Measurements from ENCODE around the gene PDSS2.
"Not testable (repeated sequence)": the region's sequence is repeated elsewhere in the genome, so short reads cannot be mapped to it uniquely, and the experiment has no call there.

The PDSS2 gene

DNA sequence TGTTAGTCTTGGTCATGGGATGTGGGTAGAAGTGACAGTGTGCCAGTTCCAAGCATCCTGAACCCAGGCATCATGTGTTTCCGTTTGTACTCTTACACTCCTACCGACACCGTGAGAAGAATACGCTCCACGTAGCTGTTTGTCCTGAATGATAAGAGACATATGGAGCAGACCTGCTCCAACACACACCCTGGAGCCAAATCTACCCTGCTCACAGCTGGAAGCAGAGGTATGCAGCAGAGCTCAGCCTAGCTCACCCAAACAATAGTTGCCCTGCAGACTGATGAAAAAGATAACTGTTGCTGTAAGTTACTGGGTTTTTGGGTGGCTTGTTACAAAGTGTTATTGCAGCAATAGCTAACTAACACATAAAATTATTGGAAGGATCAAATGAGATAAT is 14.3 kb upstream of the PDSS2 start:
- DNase-seq (ENCODE audit: low read depth) = no peak

DNA sequence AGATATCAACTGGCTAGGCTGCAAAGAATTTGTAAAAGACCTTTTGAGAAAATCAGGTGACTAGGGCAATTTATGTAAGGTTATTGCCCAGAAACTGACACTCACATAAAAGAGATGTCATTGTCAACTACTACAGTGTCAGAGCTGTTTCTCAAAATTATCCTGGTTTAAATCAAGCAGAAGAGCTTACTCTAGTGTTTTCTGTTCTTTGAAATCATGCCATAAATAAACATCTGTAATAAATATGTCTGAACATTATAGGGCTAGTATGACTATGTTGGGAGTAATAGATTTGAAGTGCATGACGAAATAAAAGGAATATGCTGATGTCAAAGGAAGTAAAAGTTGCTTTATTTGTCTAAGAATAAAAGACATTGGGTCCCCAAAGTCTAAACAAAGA is 11.0 kb upstream of the PDSS2 start:
- no peak for DNase-seq (ENCODE audit: low read depth)

DNA sequence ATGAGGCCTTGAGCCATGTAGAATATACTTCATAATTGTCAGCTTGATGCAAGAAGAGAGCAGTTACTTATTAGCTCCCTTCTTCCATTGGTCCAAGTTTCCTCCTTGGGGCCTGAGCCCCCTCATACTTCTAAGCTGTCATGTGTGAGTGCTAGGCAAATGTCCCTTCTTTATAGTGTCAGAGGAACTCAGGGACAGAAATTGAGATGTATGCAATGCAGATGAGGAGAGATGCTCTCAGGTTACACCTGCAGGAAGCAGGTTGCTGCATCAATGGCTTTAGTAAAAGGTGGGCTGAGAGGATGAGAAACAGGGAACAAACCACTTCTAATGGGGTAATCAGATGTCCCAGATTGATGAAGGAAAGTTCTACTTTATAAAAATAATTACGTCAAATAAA is 6.7 kb upstream of the PDSS2 start:
- no peak for DNase-seq (ENCODE audit: low read depth)

DNA sequence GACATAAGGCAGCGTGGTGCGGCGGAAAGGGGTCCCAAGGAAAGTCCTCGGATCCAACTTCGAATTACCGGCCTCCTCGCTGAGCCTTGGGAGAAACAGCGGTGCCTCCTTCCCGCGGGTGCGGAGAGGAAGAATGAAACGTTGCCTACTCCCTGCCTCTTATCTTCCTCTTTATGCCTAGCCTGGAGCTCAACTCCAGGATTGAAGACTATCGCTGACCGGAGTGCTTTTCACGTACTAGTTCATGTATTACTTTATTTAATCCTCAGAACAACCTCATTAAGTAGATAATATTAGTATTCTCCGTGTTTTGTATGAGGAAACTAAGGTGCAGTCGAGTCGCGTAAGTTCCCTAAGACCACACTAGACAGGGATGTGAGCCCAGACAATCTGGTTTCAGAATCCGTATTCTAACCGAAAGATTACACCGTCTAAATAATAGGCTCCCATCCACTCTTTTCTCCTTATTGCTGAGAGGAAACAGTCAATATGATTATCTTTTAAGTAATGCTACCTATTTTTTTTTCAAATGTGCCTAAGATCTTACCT is 793 bp upstream of the PDSS2 start:
- DNase-seq (ENCODE audit: low read depth) = no peak

DNA sequence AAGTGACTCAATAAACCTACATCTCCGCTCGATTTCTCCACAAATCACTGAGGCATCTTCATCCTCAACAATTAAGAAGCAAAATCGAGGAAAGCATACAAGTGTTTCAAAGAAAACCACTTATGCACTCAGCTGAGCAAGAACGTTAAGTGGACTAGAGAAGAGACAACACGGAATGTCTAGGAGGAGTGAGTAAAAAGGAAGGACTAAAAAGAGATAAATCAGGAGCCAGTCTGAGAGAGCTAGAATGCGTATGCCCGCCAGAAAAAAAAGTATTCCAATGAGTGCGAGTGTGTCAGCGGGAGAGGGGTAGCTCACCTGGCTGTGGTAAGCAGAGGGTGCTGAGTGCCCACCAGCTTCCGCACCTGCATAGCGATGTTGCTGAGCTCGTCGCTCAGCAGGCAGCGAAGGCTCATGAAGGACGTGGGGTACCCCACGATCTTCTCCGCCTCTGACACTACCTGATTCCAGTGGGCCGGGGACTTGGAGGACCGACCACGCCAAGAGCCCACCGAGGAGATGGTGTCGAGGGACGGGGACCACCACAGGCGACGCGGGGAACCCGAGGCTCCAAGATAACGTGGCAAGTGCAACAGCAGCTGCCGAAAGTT is 587 bp downstream of the PDSS2 start:
- no peak for DNase-seq (ENCODE audit: low read depth)

DNA sequence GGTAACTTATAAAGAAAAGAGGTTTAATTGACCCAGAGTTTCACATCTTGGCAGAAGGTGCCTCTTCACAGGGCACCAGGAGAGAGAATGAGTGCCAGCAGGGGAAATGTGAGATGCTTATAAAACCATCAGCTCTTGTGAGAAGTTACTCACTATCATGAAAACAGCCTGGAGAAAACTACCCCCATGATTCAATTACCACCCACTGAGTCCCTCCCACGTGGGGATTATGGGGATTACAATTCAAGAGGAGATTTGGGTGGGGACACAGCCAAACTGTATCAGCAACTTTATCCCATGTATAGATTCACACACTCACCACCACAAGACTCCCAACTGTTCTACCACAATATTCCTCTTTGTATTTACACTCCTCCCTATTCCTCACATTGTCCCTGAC is 10.6 kb downstream of the PDSS2 start:
- no peak for DNase-seq (ENCODE audit: low read depth)

DNA sequence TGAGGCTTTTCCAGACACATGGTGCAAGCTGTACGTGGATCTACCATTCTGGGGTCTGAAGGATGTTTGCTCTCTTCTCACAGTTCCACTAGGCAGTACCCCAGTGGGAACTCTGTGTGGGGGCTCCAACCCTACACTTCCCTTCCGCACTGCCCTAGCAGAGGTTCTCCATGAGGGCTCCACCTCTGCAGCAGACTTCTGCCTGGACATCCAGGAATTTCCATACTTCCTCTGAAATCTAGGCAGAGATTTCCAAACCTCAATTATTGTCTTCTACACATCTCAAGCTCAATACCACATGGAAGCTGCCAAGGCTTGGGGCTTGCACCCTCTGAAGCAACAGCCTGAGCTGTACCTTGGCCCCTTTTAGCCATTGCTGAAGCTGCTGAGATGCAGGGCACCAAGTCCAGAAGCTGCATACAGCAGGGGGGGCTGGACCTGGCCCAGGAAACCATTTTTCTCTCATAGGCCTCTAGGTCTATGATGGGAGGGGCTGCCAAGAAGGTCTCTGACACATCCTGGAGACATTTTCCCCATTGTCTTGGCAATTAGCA is 11.6 kb downstream of the PDSS2 start:
- no peak for DNase-seq (ENCODE audit: low read depth)

DNA sequence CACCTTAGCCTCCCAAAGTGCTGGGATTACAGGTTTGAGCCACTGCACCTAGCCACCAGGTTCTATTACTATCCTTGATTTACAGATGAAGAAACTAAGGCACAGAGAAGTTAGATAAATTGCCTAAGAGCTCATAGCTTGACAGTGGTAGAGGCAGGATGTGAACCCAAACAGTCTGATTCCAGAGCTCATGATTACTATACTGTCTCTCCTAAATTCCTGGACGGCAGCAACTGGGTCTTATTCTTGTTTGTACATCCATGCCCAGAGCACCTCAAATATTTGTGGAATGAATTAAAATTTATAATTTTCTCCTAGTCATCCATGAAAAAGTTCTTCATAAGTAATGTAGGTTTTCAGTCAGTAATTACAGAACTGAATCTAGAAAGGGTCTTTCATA is 15.1 kb downstream of the PDSS2 start:
- no peak for DNase-seq (ENCODE audit: low read depth)

DNA sequence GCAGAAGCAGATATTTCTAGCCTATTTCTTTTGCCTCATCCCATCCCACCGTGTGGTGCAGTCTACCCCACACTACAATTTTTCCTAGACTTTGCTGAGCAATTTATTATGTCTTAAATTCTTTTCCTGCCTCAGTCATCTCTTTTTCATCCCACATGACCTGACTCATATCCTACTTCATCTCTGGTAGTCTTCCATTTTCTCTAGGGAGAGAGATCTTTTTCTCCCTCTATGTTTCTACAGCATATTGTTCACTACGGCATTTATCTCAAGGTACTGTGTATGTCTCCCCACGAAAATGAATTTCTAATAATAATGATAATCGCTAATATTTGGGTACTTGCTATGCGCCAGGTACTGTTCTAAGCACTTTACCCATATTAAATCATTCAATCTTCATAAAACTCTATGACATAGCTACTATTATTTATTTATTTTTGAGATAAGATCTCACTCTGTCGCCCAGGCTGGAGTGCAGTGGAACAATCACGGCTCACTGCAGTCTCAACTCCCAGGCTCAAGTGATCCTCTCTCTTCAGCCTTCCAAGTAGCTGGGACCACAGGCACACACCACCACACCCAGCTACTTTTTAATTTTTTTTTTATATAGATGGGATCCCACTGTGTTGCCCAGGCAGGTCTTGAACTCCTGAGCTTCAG is 15.6 kb downstream of the PDSS2 start:
- no peak for DNase-seq (ENCODE audit: low read depth)

DNA sequence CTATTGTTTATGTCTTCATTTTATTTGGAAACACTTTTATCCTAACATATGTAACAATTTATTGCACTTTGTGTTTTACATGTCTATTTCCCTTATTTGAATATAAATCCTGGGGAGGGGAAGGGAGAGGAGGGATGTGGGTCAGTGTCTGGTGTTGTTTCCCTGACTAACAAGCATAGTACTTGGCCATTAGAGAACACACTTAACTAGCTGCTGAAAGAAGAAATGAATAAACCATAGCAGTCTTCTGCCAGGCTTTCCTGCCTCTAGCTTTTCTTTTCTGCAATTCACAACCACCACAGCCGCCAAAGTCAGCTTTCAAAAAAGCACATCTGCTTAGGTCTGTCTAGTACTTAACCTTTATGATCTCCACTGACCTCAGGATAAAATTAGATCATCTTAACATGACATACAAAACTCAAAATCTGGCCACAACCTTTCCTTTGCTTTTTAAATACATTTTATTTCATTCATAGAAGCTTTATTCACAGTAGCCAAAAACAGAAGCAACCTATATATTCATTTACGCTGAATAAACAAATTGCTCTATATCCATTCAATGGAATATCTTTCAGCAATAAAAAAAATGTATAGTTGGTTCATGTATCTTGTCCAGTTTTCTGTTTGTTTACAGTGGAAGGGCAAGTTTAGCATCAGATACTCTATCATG is 16.3 kb downstream of the PDSS2 start:
- no peak for DNase-seq (ENCODE audit: low read depth)

DNA sequence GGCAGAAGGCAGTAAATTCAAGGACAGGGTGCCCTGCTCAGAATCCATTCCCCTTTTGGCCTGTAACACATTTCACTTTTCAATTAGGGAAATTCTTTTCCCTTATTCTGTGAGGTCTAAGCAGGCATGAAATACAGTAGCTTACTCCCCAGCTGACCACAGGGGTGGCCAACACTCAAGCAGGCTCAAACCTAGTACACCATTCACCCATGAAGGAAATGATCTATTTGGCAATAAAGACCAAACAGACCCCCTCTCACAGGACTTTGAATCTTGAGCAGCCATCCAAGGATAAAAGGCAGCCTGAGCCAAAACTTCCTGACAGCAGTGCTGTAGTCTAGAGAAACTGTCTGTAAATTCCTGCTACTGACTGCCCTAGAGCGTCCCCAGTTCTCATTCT is 17.7 kb downstream of the PDSS2 start:
- DNase-seq (ENCODE audit: low read depth) = no peak

DNA sequence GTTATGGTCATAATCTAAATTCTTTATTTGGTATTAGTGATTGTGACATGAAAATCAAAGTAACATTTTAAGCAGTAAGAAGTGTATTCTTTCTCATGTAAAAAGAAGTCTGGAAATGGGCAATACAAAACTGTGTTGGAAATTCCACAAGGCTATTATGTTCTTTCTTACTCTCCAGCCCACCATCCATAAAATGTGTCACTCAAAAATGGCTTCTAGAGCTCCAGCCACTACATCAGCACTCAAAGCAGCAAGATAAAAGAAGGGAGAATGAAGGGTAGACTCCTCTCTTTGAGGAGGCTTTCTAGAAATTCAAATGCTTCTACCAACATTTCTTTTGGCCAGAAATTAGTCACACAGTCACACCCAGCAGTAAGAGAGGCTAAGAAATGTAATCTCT is 18.4 kb downstream of the PDSS2 start:
- no peak for DNase-seq (ENCODE audit: low read depth)

DNA sequence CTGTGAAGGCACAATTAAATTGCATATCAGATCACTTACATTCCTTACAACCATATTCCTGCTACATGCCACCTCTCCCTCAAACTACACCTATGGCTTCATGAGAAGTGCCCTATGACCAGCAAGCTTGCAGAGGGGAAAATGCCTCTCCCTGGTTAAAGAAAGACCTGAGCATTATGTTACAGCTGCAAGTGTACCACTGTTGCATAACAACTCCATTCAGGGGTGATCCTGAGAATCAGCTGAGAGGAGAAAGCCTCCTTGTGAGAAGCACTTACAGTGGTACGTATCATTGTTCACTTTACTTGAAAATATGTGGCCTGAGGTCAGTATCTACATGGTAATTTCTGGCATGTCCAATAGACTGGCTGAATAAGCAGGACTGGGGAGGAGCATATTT is 20.0 kb downstream of the PDSS2 start:
- DNase-seq (ENCODE audit: low read depth) = no peak

DNA sequence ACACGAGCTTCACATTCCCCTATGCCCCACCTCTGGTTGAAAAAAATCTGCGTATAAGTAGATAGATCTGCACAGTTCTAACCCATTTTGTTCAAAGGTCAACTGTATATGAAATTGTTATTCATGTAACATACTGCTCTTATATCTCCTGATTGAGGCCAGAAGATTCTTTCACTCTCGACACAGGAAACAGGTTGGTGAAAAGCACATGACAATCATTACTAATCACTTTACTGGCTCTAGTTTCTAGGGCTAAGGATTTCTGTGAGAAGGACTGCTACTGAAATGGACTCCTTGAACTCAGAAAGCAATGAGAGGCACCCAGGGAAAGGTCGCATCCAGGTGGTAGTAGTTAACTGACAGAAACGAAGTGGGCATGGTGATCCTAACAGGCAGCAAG is 21.7 kb downstream of the PDSS2 start:
- no peak for DNase-seq (ENCODE audit: low read depth)

DNA sequence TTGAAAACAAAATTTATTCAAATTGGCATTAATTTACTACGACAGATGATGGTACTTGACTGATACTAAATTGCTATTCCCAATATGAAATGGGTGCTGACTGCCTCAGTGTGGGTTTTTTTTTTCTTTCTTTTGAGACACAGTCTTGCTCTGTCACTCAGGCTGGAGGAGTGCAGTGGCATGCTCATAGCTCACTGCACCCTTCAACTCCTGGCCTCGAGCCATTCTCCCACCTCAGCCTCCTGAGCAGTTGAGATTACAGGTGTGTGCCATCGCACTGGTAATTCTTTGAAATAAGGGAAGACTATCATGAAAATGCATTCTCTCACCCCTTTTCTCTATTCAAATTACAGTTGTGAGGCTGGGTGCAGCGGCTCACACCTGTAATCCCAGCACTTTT is 22.5 kb downstream of the PDSS2 start:
- no peak for DNase-seq (ENCODE audit: low read depth)

DNA sequence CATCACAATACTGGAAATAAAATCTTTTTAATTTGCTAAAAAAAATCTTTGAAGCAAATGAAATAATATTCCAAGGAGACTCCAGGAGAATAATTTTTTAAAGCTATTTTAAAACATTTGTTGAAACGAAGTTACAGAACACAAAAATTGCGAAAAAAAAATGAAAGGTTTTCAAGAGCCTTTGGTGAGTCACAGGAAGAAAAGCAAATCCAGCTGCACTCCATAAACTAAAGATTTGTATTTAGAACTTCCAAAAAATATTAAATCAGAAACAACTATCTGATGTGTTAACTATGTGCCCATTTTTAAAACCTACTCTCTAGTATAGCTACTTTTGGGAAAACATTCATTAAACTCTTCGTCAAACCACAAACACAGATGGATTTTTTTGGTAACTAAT is 23.6 kb downstream of the PDSS2 start:
- no peak for DNase-seq (ENCODE audit: low read depth)

DNA sequence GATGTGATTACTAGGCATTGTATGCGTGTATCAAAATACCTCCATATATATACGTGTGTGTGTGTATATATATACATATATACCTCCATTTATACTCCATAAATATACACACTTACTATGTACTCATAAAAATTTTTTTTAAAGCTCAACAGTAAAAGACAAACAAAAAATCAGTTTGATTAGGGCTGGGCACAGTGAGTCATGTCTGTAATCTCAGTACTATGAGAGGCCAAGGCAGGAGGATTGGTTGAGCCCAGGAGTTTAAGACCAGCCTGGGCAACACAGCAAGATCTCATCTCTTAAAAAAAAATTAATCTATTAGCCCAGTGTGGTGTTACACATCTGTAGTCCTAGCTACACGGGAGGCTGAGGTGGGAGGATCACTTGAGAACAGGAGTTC is 24.6 kb downstream of the PDSS2 start:
- DNase-seq (ENCODE audit: low read depth) = no peak

DNA sequence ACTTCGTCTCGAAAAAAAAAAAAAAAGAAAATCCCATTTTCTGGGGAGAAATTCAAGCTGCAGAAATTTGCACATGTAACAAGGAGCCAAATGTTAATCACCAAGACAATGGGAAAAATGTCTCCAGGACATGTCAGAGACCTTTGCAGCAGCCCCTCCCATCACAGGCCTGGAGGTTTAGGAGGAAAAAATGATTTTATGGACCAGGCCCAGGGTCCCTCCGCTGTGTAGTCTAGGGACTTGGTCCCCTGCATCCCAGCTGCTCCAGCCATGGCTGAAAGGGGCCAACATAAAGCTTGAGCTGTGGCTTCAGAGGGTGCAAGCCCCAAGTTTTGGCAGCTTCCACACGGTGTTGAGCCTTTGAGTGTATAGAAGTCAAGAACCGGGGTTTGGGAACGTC is 33.4 kb downstream of the PDSS2 start:
- not testable (repeated sequence) for DNase-seq (ENCODE audit: low read depth)

DNA sequence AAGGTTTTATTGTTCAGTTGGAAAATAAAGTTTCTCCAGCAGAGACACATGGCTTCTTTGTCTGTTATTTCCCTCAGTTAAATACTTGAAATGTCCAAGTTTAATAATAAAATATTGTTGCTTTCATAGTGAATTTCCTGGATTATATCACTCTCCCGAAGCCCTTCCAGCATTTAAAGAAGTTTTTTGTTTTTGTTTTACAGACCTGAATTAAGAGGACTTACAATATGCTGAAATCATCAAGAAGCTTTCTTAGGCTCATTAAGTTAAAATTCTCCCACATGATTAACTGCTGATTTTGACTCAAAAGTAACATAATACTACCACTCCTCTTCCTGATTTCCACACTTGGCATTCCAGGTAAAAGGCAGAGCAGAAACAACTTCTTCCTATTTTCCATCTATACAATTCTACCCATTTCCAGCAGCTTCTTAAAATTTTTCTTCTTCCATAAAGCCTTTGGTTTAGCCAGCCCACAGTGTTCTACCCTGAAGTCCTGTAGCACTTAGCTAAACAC is 35.8 kb downstream of the PDSS2 start:
- no peak for DNase-seq (ENCODE audit: low read depth)

DNA sequence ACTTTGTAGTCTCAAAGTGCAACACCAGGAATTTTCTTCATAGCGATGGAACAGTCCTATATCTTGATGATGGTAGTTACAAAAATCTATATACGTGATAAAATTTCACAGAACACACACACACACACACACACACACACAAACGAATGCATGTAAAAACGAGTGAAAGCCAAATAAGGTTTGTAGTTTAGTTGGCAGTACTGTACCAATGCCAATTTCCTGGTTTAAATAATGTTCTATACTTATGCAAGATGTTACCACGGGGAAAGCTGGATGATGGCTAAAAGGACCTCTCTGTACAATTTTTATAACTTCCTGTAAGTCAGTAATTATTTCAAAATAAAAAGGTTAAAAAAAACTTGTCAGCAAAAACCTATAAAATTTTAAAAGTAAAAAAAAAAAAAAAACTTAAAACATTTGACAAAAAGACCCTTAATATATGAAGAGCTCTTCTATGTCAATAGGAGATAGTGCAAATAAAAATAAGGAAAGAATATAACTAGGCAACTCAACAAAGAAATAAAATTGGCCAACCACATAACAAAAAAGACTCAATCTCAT is 37.6 kb downstream of the PDSS2 start:
- no peak for DNase-seq (ENCODE audit: low read depth)

DNA sequence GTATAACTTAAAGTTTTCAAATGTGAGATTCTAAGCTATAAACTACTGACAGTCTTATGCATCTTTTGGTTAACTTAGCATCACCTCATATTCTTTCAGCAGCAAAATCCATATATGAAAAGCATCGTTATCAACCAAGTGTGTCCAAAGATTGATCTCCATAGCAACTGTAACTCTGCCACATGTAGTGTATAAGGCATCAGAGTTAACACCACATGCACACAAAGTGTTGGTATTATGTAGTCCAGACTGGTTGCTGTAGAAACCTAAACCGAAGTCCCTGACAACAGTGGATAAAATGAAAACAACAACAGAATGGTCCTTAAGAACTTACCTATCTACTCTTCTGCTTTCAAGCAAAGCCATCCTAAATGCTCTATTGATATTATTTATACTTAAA is 39.6 kb downstream of the PDSS2 start:
- DNase-seq (ENCODE audit: low read depth) = no peak

DNA sequence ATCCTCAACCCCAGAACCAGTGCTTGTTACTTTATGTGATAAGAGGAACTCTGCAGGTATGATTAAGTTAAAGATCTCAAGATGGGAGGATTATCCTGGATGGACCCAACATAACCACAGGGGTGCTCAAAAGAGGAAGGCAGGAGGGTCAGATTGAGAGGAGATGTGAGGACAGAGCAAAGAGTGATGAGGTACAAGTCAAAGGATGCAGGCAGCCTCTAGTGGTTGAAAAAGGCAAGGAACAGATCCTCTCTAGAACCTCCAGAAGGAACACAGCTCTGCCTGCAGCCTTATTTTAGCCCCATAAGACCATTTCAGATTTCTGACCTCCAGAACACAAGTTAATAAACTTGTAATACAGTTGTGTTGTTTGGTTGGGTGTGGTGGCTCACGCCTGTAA is 41.2 kb downstream of the PDSS2 start:
- DNase-seq (ENCODE audit: low read depth) = no peak

DNA sequence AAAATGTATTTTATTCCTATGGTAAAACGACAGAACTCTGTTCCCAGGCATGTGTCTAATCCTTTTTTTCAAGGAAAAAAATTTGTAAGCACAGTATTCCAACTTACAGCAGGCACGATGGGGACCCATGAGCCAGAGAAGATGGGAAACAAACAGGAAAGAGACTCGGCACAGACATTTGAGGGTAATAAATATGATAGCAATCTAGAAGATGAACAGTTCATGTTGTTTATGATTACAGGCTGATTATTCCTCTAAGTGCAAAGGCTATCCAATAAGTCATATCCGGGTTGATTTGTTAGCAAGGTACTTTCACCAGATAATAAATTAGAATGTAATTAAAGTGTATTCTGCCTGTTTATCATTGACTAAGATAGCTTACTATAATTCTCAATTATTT is 43.2 kb downstream of the PDSS2 start:
- DNase-seq (ENCODE audit: low read depth) = no peak
